Thyroid gland (tissue), 4 donors: ENCODE results near the gene GLRX5.
"Not testable (repeated sequence)": the region's sequence is repeated elsewhere in the genome, so short reads cannot be mapped to it uniquely, and the experiment has no call there.

Source experiments
- POLR2A ChIP-seq, 2 donors: fragments of 450-650 bp; IDR thresholded peaks; one replicate each; pipeline ENCODE4 v1.6.1; 2017; ENCODE audit warnings: antibody characterized with exemption in 2 of 2, mild to moderate bottlenecking in 2 of 2, moderate library complexity in 1 of 2
- TF ChIP-seq, protein P1 (sequence below), 6 experiments: fragments of 200-600 bp in 3 of 6; fragments of 450-650 bp in 3 of 6; sonication (generic) in 3 of 6; IDR thresholded peaks; one replicate each; pipeline ENCODE4 v1.5.1; 2016 to 2019; ENCODE audit warnings: antibody characterized with exemption in 6 of 6, mild to moderate bottlenecking in 2 of 6, inconsistent platforms in 1 of 6, moderate library complexity in 1 of 6

- not testable (repeated sequence) for TF ChIP-seq POLR2A (IDR thresholded peaks at IDR 0.05)
- TF ChIP-seq, protein P1, sequence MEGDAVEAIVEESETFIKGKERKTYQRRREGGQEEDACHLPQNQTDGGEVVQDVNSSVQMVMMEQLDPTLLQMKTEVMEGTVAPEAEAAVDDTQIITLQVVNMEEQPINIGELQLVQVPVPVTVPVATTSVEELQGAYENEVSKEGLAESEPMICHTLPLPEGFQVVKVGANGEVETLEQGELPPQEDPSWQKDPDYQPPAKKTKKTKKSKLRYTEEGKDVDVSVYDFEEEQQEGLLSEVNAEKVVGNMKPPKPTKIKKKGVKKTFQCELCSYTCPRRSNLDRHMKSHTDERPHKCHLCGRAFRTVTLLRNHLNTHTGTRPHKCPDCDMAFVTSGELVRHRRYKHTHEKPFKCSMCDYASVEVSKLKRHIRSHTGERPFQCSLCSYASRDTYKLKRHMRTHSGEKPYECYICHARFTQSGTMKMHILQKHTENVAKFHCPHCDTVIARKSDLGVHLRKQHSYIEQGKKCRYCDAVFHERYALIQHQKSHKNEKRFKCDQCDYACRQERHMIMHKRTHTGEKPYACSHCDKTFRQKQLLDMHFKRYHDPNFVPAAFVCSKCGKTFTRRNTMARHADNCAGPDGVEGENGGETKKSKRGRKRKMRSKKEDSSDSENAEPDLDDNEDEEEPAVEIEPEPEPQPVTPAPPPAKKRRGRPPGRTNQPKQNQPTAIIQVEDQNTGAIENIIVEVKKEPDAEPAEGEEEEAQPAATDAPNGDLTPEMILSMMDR (IDR thresholded peaks at IDR 0.05): not testable (repeated sequence)
Measured at GRCh38 chr14:95583836-95584617, 49.2 kb downstream of the GLRX5 start.
